H1 (cell line): ENCODE data around the gene LPAR2.

Experiments
- MAFK ChIP-seq: IDR thresholded peaks from 2 replicates; pipeline ENCODE4 v1.6.1; 2012; ENCODE audit warnings: low read depth, mild to moderate bottlenecking, improper control_type of control experiment, low read length
- RAD21 ChIP-seq, 2 experiments: IDR thresholded peaks in 1 of 2; conservative IDR thresholded peaks in 1 of 2; 2 replicates each; pipeline ENCODE4 v1.6.1; 2011; ENCODE audit warnings: low read depth in 2 of 2, low read length in 2 of 2, improper control_type of control experiment in 1 of 2, inconsistent platforms in 1 of 2, mild to moderate bottlenecking in 1 of 2, moderate library complexity in 1 of 2
- RFX5 ChIP-seq: IDR thresholded peaks from 2 replicates; pipeline ENCODE4 v1.6.1; 2011; ENCODE audit warnings: low read depth, low read length, improper control_type of control experiment, borderline replicate concordance
- SIN3A ChIP-seq, 2 experiments: IDR thresholded peaks in 1 of 2; conservative IDR thresholded peaks in 1 of 2; 2 replicates each; pipeline ENCODE4 v1.6.1; 2011 to 2012; ENCODE audit warnings: low read length in 2 of 2, improper control_type of control experiment in 1 of 2, low read depth in 1 of 2, mild to moderate bottlenecking in 1 of 2
- TF ChIP-seq, protein P1 (sequence below): IDR thresholded peaks from 2 replicates; pipeline ENCODE4 v1.6.1; 2012; ENCODE audit warnings: inconsistent platforms
- TF ChIP-seq, protein P2 (sequence below), 3 experiments: IDR thresholded peaks; 1 replicate in 2 of 3; 2 replicates in 1 of 3; pipeline versions ENCODE4 v1.5.1 to v1.6.1; 2011; ENCODE audit warnings: low read length in 3 of 3, mild to moderate bottlenecking in 3 of 3, inconsistent platforms in 2 of 3, low read depth in 1 of 3, moderate library complexity in 1 of 3; ENCODE audit not compliant: insufficient read depth in 1 of 3; ENCODE audit errors: control extremely low read depth in 1 of 3

DNA sequence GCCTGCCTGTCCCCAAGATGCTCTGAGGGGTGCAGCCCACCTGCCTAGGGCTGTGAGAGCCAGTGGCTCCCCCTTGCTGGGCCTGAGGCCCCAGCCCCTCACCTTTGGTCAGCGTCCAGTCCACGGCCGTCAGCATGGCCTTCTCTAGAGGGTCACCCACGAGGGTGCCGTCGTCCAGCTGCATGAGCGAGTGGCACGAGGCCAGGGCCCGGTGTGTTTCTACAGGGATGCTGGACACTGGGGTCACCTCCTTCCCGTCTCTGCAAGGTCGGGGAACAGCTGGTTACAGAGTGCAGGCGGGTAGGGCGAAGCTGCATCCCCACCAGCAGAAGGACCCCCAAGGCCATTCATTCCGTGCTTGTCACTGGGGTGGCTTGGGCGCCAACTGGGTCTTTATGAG lies 26.4 kb upstream of the LPAR2 start:
- TF ChIP-seq RAD21 (IDR thresholded peaks at IDR 0.05 in 1 of 2, conservative IDR thresholded peaks at IDR 0.05 in 1 of 2; ENCODE audit: low read depth in 2 of 2, low read length in 2 of 2) (no peak), RFX5 (no peak), MAFK (no peak), SIN3A (conservative IDR thresholded peaks at IDR 0.05 in 1 of 2, IDR thresholded peaks at IDR 0.05 in 1 of 2; ENCODE audit: low read depth in 1 of 2, low read length in 2 of 2) (no peak)
- TF ChIP-seq, protein P1, sequence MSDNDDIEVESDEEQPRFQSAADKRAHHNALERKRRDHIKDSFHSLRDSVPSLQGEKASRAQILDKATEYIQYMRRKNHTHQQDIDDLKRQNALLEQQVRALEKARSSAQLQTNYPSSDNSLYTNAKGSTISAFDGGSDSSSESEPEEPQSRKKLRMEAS, result no peak
- TF ChIP-seq, protein P2, sequence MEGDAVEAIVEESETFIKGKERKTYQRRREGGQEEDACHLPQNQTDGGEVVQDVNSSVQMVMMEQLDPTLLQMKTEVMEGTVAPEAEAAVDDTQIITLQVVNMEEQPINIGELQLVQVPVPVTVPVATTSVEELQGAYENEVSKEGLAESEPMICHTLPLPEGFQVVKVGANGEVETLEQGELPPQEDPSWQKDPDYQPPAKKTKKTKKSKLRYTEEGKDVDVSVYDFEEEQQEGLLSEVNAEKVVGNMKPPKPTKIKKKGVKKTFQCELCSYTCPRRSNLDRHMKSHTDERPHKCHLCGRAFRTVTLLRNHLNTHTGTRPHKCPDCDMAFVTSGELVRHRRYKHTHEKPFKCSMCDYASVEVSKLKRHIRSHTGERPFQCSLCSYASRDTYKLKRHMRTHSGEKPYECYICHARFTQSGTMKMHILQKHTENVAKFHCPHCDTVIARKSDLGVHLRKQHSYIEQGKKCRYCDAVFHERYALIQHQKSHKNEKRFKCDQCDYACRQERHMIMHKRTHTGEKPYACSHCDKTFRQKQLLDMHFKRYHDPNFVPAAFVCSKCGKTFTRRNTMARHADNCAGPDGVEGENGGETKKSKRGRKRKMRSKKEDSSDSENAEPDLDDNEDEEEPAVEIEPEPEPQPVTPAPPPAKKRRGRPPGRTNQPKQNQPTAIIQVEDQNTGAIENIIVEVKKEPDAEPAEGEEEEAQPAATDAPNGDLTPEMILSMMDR (IDR thresholded peaks at IDR 0.05; ENCODE audit: control extremely low read depth in 1 of 3, insufficient read depth in 1 of 3, low read depth in 1 of 3, low read length in 3 of 3), result no peak
